A549 treated with CORT108297 at 1 μM for 4 hours (cell line): ENCODE results near the gene TMEM37. TPM values are rescaled to one million over a fixed set of nuclear protein-coding genes. Genes with fewer than 3 reads are reported as not detected.

ENCODE experiments used
- total RNA-seq: library from RNA; stranded (reverse); fragments of 200-300 nt; extraction: Qiagen RNA extraction; gene quantifications from 5 replicates; pipeline ENCODE4 v1.2.3, GENCODE V29; 2022

The TMEM37 gene, protein sequence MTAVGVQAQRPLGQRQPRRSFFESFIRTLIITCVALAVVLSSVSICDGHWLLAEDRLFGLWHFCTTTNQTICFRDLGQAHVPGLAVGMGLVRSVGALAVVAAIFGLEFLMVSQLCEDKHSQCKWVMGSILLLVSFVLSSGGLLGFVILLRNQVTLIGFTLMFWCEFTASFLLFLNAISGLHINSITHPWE
- total RNA-seq, result 1.1 to 2.1 TPM (median 1.8 TPM) in 5 replicates

DNA sequence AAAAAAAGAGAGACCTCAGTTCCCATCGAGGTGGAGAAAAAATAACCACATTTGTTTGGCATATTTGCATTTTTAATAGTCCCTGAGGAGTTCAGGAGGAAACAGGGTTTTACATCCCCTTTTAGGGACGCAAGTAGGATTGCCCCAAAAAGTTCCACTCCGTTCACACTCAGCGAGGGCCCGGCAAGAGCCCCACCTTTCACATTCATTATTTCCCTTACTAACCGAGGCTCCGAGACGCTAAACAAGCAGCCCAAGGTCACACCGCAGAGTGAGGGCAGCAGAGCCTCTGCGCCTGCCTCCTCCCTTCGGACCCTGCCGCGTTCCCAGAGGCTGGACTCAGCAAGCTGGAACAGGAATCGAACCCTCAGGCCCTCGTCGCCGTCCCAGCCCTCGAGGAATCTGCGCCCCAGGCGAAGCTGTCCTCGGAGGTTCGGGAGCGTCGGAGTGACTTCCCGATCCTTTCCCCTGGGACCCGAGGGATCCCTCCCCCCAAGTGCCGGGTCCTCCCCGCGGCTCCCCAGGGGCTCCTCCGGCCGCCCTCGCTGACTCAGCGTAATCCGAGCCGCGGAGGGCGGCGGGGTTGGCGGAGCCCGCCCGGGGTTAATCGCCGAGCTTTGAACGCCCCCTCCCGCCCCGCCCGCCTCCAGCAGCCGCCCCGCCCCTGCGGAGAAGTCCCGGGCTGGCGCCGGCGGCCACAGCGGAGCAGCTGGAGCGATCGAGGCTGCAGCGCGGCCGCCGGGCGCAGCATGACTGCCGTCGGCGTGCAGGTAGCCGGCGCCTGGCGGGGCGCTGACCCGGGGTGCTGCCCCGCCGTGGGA lies at the start of gene TMEM37:
Gene TMEM37, plus strand, starts transcription at position 700 of the 821 bp plus-strand sequence. Its CDS starts 50 bp downstream, at position 750.

Other genes starting within 250 kb of the TMEM37 start
- gene STEAP3, start 208.0 kb upstream of the TMEM37 start, total RNA-seq, result 39.7 to 50.4 TPM (median 45.1 TPM) in 5 replicates
- gene C2orf76, start 65.0 kb upstream of the TMEM37 start, total RNA-seq, result 11.8 to 16.6 TPM (median 12.4 TPM) in 5 replicates
- gene DBI, start 64.9 kb upstream of the TMEM37 start, total RNA-seq, result 388 to 489 TPM (median 396 TPM) in 5 replicates
- not detected in 5 replicates for gene SCTR, start 92.6 kb downstream of the TMEM37 start, total RNA-seq
- gene CFAP221, start 112.6 kb downstream of the TMEM37 start, total RNA-seq, result 0.17 to 0.48 TPM (median 0.32 TPM) in 5 replicates
- 20.5 to 28.5 TPM (median 26.6 TPM) in 5 replicates for gene TMEM177, start 247.3 kb downstream of the TMEM37 start, total RNA-seq